Stomach (tissue), 9 donors: ENCODE data around the gene NEMF. TPM values are rescaled to one million over a fixed set of nuclear protein-coding genes. Genes with fewer than 3 reads are reported as not detected.
"Not testable (repeated sequence)": the region's sequence is repeated elsewhere in the genome, so short reads cannot be mapped to it uniquely, and the experiment has no call there.

Source experiments
- DNase-seq, 2 donors: peaks; one replicate each; pipeline versions ENCODE4 v3.0.0 to v3.0.0-alpha.2; 2013 to 2019
- H3K27ac ChIP-seq, 5 donors: fragments of 200-600 bp in 4 of 5; sonication (generic) in 4 of 5; one replicate each; pipeline ENCODE4 v1.5.1; 2013 to 2019; ENCODE audit warnings: mild to moderate bottlenecking in 1 of 5, moderate library complexity in 1 of 5
- H3K27me3 ChIP-seq, 3 donors: fragments of 200-600 bp; sonication (generic); one replicate each; pipeline ENCODE4 v1.5.1; 2017 to 2019; ENCODE audit warnings: mixed run types in 1 of 3
- H3K36me3 ChIP-seq, 4 donors: fragments of 200-600 bp; sonication (generic); 1 replicate in 3 of 4; 2 replicates in 1 of 4; pipeline ENCODE4 v1.5.1; 2016 to 2019
- H3K4me1 ChIP-seq, 4 donors: fragments of 200-600 bp; sonication (generic); one replicate each; pipeline ENCODE4 v1.5.1; 2016 to 2019
- H3K4me3 ChIP-seq, 4 donors: fragments of 200-600 bp; sonication (generic) in 3 of 4; one replicate each; pipeline ENCODE4 v1.5.1; 2016 to 2019; ENCODE audit warnings: mild to moderate bottlenecking in 1 of 4
- H3K9me3 ChIP-seq, 4 donors: fragments of 200-600 bp; sonication (generic); one replicate each; pipeline ENCODE4 v1.5.1; 2016 to 2019
- CTCF ChIP-seq, 7 experiments: fragments of 450-650 bp in 4 of 7; fragments of 200-600 bp in 3 of 7; sonication (generic) in 3 of 7; IDR thresholded peaks; one replicate each; pipeline ENCODE4 v1.5.1; 2016 to 2019; ENCODE audit warnings: antibody characterized with exemption in 7 of 7, control low read depth in 2 of 7, mild to moderate bottlenecking in 1 of 7
- EP300 ChIP-seq: sonication (generic); formaldehyde crosslinking; IDR thresholded peaks from one replicate; pipeline ENCODE4 v1.6.1; 2017; ENCODE audit warnings: antibody characterized with exemption
- POLR2A ChIP-seq, 4 donors: fragments of 450-650 bp; IDR thresholded peaks; one replicate each; pipeline ENCODE4 v1.6.1; 2016; ENCODE audit warnings: antibody characterized with exemption in 4 of 4, control low read depth in 2 of 4, mild to moderate bottlenecking in 1 of 4, moderate library complexity in 1 of 4
- POLR2AphosphoS5 ChIP-seq, 3 donors: sonication (generic); formaldehyde crosslinking; IDR thresholded peaks; one replicate each; pipeline ENCODE4 v1.6.1; 2016; ENCODE audit warnings: antibody characterized with exemption in 3 of 3
- WGBS, 5 donors: extraction: QIAGEN DNeasy Blood & Tissue Kit in 3 of 5; methylation state at CpG; one replicate each; pipeline versions ENCODE4 v1.1.5 to v1.1.7; 2013 to 2018; 5-methylcytosine and 5-hydroxymethylcytosine counted together
- intact Hi-C: fragments of 100-400 bp; cut with DNase I; formaldehyde crosslinking; loops from one replicate; pipeline ENCODE4 v1.15.1; 2023; ENCODE audit warnings: low total_unique reads
- polyA plus RNA-seq, 3 donors: library from polyadenylated mRNA; stranded (reverse); fragments of 200-250 nt; gene quantifications; one replicate each; pipeline ENCODE4 v1.2.3, GENCODE V29; 2013
- total RNA-seq, 5 donors: library from RNA; depleted of rRNA; stranded (reverse); fragments of >200 nt; gene quantifications; one replicate each; pipeline versions ENCODE4 v1.1.0 to v1.2.3, GENCODE V29; 2014 to 2016
- donor health status: healthy with polysubstance abuse.
- donor health status: Bipolar disorder and iron deficiency.
- donor health status: healthy.

Gene NEMF
- total and polyA plus RNA-seq, 8 donors = 14.8 to 478 (median 68.0) TPM

- 54 to 64% (median 60%) methylated on average over 7 to 8 of the region's 8 CpGs for WGBS, 5 donors
- H3K27me3 ChIP-seq = no peaks in the 10 kb centered on the region
- H3K4me1 ChIP-seq = peaks cover 0 to 11% (median 0%) of the 10 kb centered on the region in 4 donors
- DNase-seq = peak; percentile 51 to 81
- H3K4me3 ChIP-seq = no peak overlapping the region
- H3K36me3 ChIP-seq = no peaks in the 10 kb centered on the region
- TF ChIP-seq CTCF (IDR thresholded peaks at IDR 0.05) = peak in 4 of 7 experiments; percentile 26 to 61 (median 49)
- no peak for TF ChIP-seq POLR2AphosphoS5 (IDR thresholded peaks at IDR 0.05)
- H3K9me3 ChIP-seq = no peaks in the 10 kb centered on the region
- peak overlapping the region in 1 of 5 donors; percentile 55 for H3K27ac ChIP-seq
- intact Hi-C loops = loop anchor here (10.0 kb wide), 1 partner anchor 225 kb away; no protein-coding TSS in a partner anchor
Observed at GRCh38 chr14:49879646-49880204, 27.1 kb upstream of the NEMF start.

- WGBS, 5 donors = 56 to 70% (median 64%) methylated on average over 4 of the region's 4 CpGs
- TF ChIP-seq POLR2AphosphoS5 (IDR thresholded peaks at IDR 0.05) (no peak), POLR2A (IDR thresholded peaks at IDR 0.05) (no peak), CTCF (IDR thresholded peaks at IDR 0.05) (no peak), EP300 (no peak)
- Histone ChIP-seq H3K36me3 (no peaks in the 10 kb centered on the region), H3K27me3 (no peaks in the 10 kb centered on the region), H3K9me3 (no peaks in the 10 kb centered on the region), H3K4me1 (peaks cover 0 to 8% (median 0%) of the 10 kb centered on the region in 4 donors), H3K4me3 (no peak overlapping the region), H3K27ac (no peak overlapping the region)
- no peak for DNase-seq
- intact Hi-C loops = no loop called here
Observed at GRCh38 chr14:49876563-49877127, 24.1 kb upstream of the NEMF start.

DNA sequence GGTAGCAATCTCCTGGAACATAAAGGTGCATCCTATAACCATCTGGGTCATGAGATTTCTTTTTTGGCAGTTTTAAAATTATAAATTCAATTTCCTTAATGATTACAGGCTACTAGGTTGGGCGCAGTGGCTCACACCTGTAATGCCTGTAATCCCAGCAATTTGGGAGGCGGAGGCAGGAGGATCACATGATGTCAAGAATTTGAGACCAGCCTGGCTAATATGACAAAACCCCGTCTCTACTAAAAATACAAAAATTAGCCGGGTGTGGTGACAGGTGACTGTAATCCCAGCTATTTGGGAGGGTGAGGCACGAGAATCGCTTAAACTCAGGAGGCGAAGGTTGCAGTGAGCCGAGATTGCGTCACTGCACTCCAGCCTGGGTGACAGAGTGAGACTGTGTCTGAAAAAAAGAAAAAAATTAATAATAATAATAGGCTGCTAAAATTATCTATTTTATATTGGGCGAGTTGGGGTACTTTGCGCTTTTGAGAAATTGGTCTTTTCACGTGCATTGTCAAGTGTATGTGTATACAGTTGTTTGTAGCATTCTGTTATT, 23.1 kb upstream of the NEMF start:
- intact Hi-C loops = no loop called here
- Histone ChIP-seq H3K9me3 (no peaks in the 10 kb centered on the region), H3K4me3 (no peak overlapping the region), H3K4me1 (peaks cover 0 to 8% (median 0%) of the 10 kb centered on the region in 4 donors), H3K36me3 (no peaks in the 10 kb centered on the region), H3K27ac (no peak overlapping the region), H3K27me3 (no peaks in the 10 kb centered on the region)
- WGBS, 5 donors = 77 to 90% (median 88%) methylated on average over 12 of the region's 12 CpGs
- TF ChIP-seq CTCF (IDR thresholded peaks at IDR 0.05) (no peak), POLR2A (IDR thresholded peaks at IDR 0.05) (no peak), EP300 (no peak), POLR2AphosphoS5 (IDR thresholded peaks at IDR 0.05) (no peak)
- no peak for DNase-seq

DNA sequence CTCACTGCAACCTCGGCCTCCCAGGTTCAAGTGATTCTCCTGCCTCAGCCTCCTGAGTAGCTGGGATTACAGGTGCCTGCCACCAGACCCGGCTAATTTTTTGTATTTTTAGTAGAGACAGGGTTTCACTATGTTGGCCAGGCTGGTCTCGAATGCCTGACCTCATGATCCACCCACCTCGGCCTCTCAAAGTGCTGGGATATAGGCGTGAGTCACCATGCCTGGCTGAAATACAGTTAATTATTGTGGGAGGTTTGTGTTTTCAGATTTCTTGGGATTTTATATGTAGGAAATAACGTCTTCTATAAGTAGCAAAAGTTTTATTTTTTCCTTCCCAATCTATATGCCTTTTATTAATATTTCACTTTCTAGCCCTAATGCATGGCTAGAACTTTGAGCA, 21.0 kb upstream of the NEMF start:
- H3K27ac ChIP-seq, H3K9me3 ChIP-seq, DNase-seq, H3K27me3 ChIP-seq, H3K4me1 ChIP-seq, intact Hi-C loops, H3K36me3 ChIP-seq, H3K4me3 ChIP-seq: not testable (repeated sequence)
- 76 to 89% (median 82%) methylated on average over 6 of the region's 6 CpGs for WGBS, 5 donors

- no peaks in the 10 kb centered on the region for H3K27me3 ChIP-seq
- no peak overlapping the region for H3K4me3 ChIP-seq
- H3K27ac ChIP-seq = no peak overlapping the region
- H3K36me3 ChIP-seq = no peaks in the 10 kb centered on the region
- no peak for TF ChIP-seq EP300
- WGBS, 5 donors = 80 to 91% (median 85%) methylated on average over 6 of the region's 6 CpGs
- intact Hi-C loops = no loop called here
- no peaks in the 10 kb centered on the region for H3K9me3 ChIP-seq
- H3K4me1 ChIP-seq = peaks cover 8 to 29% (median 13%) of the 10 kb centered on the region in 4 donors
- no peak for DNase-seq
Observed at GRCh38 chr14:49870908-49871307, 18.3 kb upstream of the NEMF start.
